ENCODE results near the gene CYP3A7. TPM values are rescaled to one million over a fixed set of nuclear protein-coding genes. Genes with fewer than 3 reads are reported as not detected.
"Not testable (repeated sequence)": the region's sequence is repeated elsewhere in the genome, so short reads cannot be mapped to it uniquely, and the experiment has no call there.

Gene CYP3A7
- total RNA-seq, 4 donors from 2014 or later: 0.26 to 0.34 TPM; not detected in 2

- WGBS: 67% methylated on average over 1 of the region's 1 CpG
Observed at GRCh38 chr7:99730238-99730810, 4.7 kb downstream of the CYP3A7 start.

GRCh38 chr7:99729486-99730237 is 5.3 kb downstream of the CYP3A7 start:
- H3K9me3 ChIP-seq: no peaks in the 10 kb centered on the region
- H3K27ac ChIP-seq (replicated peaks in 1 of 4): no peak overlapping the region
- no peaks in the 10 kb centered on the region for H3K27me3 ChIP-seq
- H3K4me3 ChIP-seq: no peak overlapping the region
- no peak for TF ChIP-seq POLR2AphosphoS5 (IDR thresholded peaks at IDR 0.05)
- no peak for TF ChIP-seq POLR2A (IDR thresholded peaks at IDR 0.05; ENCODE audit: low read depth)
- no peak for TF ChIP-seq CTCF (IDR thresholded peaks at IDR 0.05)
- TF ChIP-seq EP300 (IDR thresholded peaks at IDR 0.05): no peak
- intact Hi-C loops (cut with DNase I): loop anchor here (10.0 kb wide), 1 partner anchor 625 kb away; no protein-coding TSS in a partner anchor
- no peak for DNase-seq (ENCODE audit: extremely low spot score)
- H3K36me3 ChIP-seq: peaks cover 0 to 3% (median 0%) of the 10 kb centered on the region in 4 donors
- 73% methylated on average over 5 of the region's 5 CpGs for WGBS
- no peaks in the 10 kb centered on the region for H3K4me1 ChIP-seq

More at GRCh38 chr7:99730238-99730810, 4.7 kb downstream of the CYP3A7 start:
- Histone ChIP-seq H3K36me3 (peaks cover 0 to 3% (median 0%) of the 10 kb centered on the region in 4 donors), H3K27me3 (no peaks in the 10 kb centered on the region), H3K4me3 (no peak overlapping the region), H3K27ac (replicated peaks in 1 of 4) (no peak overlapping the region), H3K4me1 (no peaks in the 10 kb centered on the region), H3K9me3 (no peaks in the 10 kb centered on the region)
- intact Hi-C loops (cut with DNase I): loop anchor here (10.0 kb wide), 1 partner anchor 626 kb away; no protein-coding TSS in a partner anchor
- TF ChIP-seq CTCF (IDR thresholded peaks at IDR 0.05) (no peak), POLR2A (IDR thresholded peaks at IDR 0.05; ENCODE audit: low read depth) (no peak), EP300 (IDR thresholded peaks at IDR 0.05) (no peak), POLR2AphosphoS5 (IDR thresholded peaks at IDR 0.05) (no peak)
- DNase-seq (ENCODE audit: extremely low spot score): no peak

GRCh38 chr7:99728615-99729014 is 6.4 kb downstream of the CYP3A7 start:
- TF ChIP-seq CTCF (IDR thresholded peaks at IDR 0.05) (no peak), POLR2AphosphoS5 (IDR thresholded peaks at IDR 0.05) (no peak), POLR2A (IDR thresholded peaks at IDR 0.05; ENCODE audit: low read depth) (no peak), EP300 (IDR thresholded peaks at IDR 0.05) (no peak)
- Histone ChIP-seq H3K9me3 (no peaks in the 10 kb centered on the region), H3K36me3 (peaks cover 0 to 3% (median 0%) of the 10 kb centered on the region in 4 donors), H3K4me3 (no peak overlapping the region), H3K27ac (replicated peaks in 1 of 4) (no peak overlapping the region), H3K27me3 (no peaks in the 10 kb centered on the region), H3K4me1 (no peaks in the 10 kb centered on the region)
- intact Hi-C loops (cut with DNase I): no loop called here
- 99% methylated on average over 2 of the region's 2 CpGs for WGBS
- DNase-seq (ENCODE audit: extremely low spot score): no peak

- H3K4me3 ChIP-seq; DNase-seq (ENCODE audit: extremely low spot score); H3K36me3 ChIP-seq; H3K27ac ChIP-seq (replicated peaks in 1 of 4); H3K9me3 ChIP-seq; H3K27me3 ChIP-seq; intact Hi-C loops (cut with DNase I); H3K4me1 ChIP-seq: not testable (repeated sequence)
- WGBS: 89% methylated on average over 6 of the region's 6 CpGs
Observed at GRCh38 chr7:99723201-99723600, 11.8 kb downstream of the CYP3A7 start.

GRCh38 chr7:99720800-99721595 is 14.0 kb downstream of the CYP3A7 start:
- Histone ChIP-seq H3K27ac (replicated peaks in 1 of 4) (no peak overlapping the region), H3K9me3 (no peaks in the 10 kb centered on the region), H3K27me3 (no peaks in the 10 kb centered on the region), H3K36me3 (peaks cover 0 to 3% (median 0%) of the 10 kb centered on the region in 4 donors), H3K4me3 (no peak overlapping the region), H3K4me1 (peaks cover 0 to 3% (median 0%) of the 10 kb centered on the region in 4 donors)
- WGBS: 44% methylated on average over 5 of the region's 5 CpGs
- DNase-seq (ENCODE audit: extremely low spot score): no peak
- intact Hi-C loops (cut with DNase I): no loop called here
- no peak for TF ChIP-seq POLR2A (IDR thresholded peaks at IDR 0.05; ENCODE audit: low read depth)
- no peak for TF ChIP-seq CTCF (IDR thresholded peaks at IDR 0.05)
- no peak for TF ChIP-seq POLR2AphosphoS5 (IDR thresholded peaks at IDR 0.05)
- TF ChIP-seq EP300 (IDR thresholded peaks at IDR 0.05): no peak
